ENCODE data around the gene GALNT5.

GALNT5 gene

GRCh38 chr2:157363612-157364101 lies 106.2 kb downstream of the GALNT5 start:
- ChIA-PET POLR2A (ENCODE audit: low non-redundant PET) (no interaction called here), CTCF (interaction anchor here (0.6 to 0.7 kb wide), 2 partner anchors 27 to 352 kb away, joined by 3 read pairs; no protein-coding TSS in a partner anchor)
- no peak overlapping the region for H3K27ac ChIP-seq
- TF ChIP-seq, protein P1, sequence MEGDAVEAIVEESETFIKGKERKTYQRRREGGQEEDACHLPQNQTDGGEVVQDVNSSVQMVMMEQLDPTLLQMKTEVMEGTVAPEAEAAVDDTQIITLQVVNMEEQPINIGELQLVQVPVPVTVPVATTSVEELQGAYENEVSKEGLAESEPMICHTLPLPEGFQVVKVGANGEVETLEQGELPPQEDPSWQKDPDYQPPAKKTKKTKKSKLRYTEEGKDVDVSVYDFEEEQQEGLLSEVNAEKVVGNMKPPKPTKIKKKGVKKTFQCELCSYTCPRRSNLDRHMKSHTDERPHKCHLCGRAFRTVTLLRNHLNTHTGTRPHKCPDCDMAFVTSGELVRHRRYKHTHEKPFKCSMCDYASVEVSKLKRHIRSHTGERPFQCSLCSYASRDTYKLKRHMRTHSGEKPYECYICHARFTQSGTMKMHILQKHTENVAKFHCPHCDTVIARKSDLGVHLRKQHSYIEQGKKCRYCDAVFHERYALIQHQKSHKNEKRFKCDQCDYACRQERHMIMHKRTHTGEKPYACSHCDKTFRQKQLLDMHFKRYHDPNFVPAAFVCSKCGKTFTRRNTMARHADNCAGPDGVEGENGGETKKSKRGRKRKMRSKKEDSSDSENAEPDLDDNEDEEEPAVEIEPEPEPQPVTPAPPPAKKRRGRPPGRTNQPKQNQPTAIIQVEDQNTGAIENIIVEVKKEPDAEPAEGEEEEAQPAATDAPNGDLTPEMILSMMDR (conservative IDR thresholded peaks at IDR 0.05; ENCODE audit: low read depth): no peak
- DNase-seq (ENCODE audit: low spot score): no peak

All from RWPE1 (cell line).